Astrocyte of the cerebellum (primary cell): ENCODE results near the gene HS3ST6.

Experiments used
- DNase-seq: peaks from one replicate; pipeline ENCODE4 v3.0.0-alpha.2; 2011; ENCODE audit warnings: low read depth
- H3K4me3 ChIP-seq: 2 replicates; pipeline ENCODE4 v1.5.1; 2011; ENCODE audit warnings: mild to moderate bottlenecking, low read depth, low read length, moderate library complexity
- CTCF ChIP-seq: IDR thresholded peaks from 2 replicates; pipeline ENCODE4 v1.5.1; 2012; ENCODE audit warnings: low read length, low read depth, moderate library complexity, mild to moderate bottlenecking; ENCODE audit errors: missing control alignments
- in situ Hi-C: cut with HindIII; loops from 2 replicates; pipeline ENCODE4 v1.10.0; 2017; ENCODE audit warnings: low sequenced_read_pairs

The HS3ST6 gene

DNA sequence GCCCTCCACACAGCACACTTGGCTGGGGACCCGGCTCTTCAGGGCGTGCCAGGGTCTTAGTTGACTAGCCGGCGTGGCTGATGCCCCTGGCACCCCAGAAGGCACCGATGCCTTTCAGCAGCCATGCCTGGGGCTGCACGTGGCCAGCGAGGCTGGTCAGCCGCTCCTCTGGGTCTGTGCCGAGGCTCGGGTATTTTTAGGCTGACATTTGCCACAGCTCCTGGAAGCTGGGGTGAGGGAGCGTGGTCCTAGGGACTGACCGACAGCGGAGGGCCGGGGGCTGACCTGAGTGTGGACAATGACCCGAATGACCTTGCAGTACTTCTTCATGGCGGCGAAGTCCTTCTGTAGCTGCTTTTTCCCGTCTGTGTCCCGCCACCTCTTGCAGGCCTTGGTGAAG lies 32.3 kb upstream of the HS3ST6 start:
- H3K4me3 ChIP-seq, result no peak overlapping the region
- in situ Hi-C loops, result no loop called here
- no peak for TF ChIP-seq CTCF
- no peak for DNase-seq

DNA sequence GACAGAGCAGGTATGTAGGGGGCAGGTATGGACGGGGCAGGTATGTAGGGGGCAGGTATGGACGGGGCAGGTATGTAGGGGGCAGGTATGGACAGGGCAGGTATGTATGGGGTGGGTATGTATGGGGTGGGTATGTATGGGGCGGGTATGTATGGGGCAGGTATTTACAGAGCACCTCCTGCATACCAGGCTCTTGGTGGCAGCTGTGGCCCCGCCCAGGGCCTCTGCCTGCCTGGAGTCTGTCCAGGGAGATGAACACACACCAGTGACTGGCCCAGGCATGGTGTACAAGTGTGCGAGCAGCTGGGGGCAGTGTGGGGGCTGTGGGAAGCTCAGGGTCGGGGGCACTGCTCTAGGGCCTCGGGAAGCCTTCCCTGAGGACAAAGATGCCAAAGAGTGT lies 31.8 kb upstream of the HS3ST6 start:
- no peak for TF ChIP-seq CTCF
- no peak overlapping the region for H3K4me3 ChIP-seq
- in situ Hi-C loops, result no loop called here
- DNase-seq, result no peak

GRCh38 chr16:1949507-1949906 lies 31.3 kb upstream of the HS3ST6 start:
- in situ Hi-C loops, result no loop called here
- H3K4me3 ChIP-seq, result no peak overlapping the region
- no peak for TF ChIP-seq CTCF
- DNase-seq, result no peak

- H3K4me3 ChIP-seq, result no peak overlapping the region
- TF ChIP-seq CTCF, result no peak
- in situ Hi-C loops, result no loop called here
- DNase-seq, result no peak
Observed at GRCh38 chr16:1947369-1947670, 29.1 kb upstream of the HS3ST6 start.

GRCh38 chr16:1946495-1947368 lies 28.5 kb upstream of the HS3ST6 start:
- H3K4me3 ChIP-seq, result no peak overlapping the region
- DNase-seq, result no peak
- TF ChIP-seq CTCF, result no peak
- in situ Hi-C loops, result no loop called here

GRCh38 chr16:1945559-1946391 lies 27.6 kb upstream of the HS3ST6 start:
- DNase-seq, result no peak
- H3K4me3 ChIP-seq, result no peak overlapping the region
- TF ChIP-seq CTCF, result no peak
- in situ Hi-C loops, result no loop called here
